Smooth muscle cell (in vitro differentiated cells): ENCODE data around the gene OMD. TPM values are rescaled to one million over a fixed set of nuclear protein-coding genes. Genes with fewer than 3 reads are reported as not detected.

Experiments
- DNase-seq: peaks from one replicate; lab custom pipeline; 2025; ENCODE audit not compliant: unreplicated experiment; lab: John Stamatoyannopoulos, UW
- H2AFZ ChIP-seq: fragments of 200-600 bp; sonication (generic); 2 replicates; pipeline ENCODE4 v1.6.0; 2016; ENCODE audit warnings: antibody characterized with exemption, low read depth, mild to moderate bottlenecking
- H3F3A ChIP-seq: fragments of 200-600 bp; sonication (generic); 2 replicates; pipeline ENCODE4 v1.6.0; 2017; ENCODE audit warnings: antibody characterized with exemption, low read depth
- H3K27ac ChIP-seq: fragments of 200-600 bp; sonication (generic); 2 replicates; pipeline ENCODE4 v1.5.1; 2016; ENCODE audit warnings: low read depth, mild to moderate bottlenecking
- H3K27me3 ChIP-seq: fragments of 200-600 bp; sonication (generic); 2 replicates; pipeline ENCODE4 v1.6.1; 2016; ENCODE audit warnings: low read depth, mild to moderate bottlenecking
- H3K36me3 ChIP-seq: fragments of 200-600 bp; sonication (generic); 2 replicates; pipeline ENCODE4 v1.5.1; 2016; ENCODE audit warnings: low read depth
- H3K4me1 ChIP-seq: fragments of 200-600 bp; sonication (generic); 2 replicates; pipeline ENCODE4 v1.5.1; 2016; ENCODE audit warnings: low read depth
- H3K4me2 ChIP-seq: fragments of 200-600 bp; sonication (generic); 2 replicates; pipeline ENCODE4 v1.6.0; 2016; ENCODE audit warnings: mild to moderate bottlenecking
- H3K4me3 ChIP-seq: fragments of 200-600 bp; sonication (generic); 2 replicates; pipeline ENCODE4 v1.5.1; 2016; ENCODE audit warnings: mild to moderate bottlenecking
- H3K79me2 ChIP-seq: fragments of 200-600 bp; sonication (generic); 2 replicates; pipeline ENCODE4 v1.6.0; 2016; ENCODE audit warnings: low read depth, mild to moderate bottlenecking
- H3K9ac ChIP-seq: fragments of 200-600 bp; sonication (generic); 2 replicates; pipeline ENCODE4 v1.6.0; 2016; ENCODE audit warnings: low read depth
- H3K9me3 ChIP-seq: fragments of 200-600 bp; sonication (generic); replicated peaks from 2 replicates; pipeline ENCODE4 v1.5.1; 2016; ENCODE audit warnings: low read depth
- H4K20me1 ChIP-seq: fragments of 200-600 bp; sonication (generic); 2 replicates; pipeline ENCODE4 v1.6.0; 2016; ENCODE audit warnings: low read depth
- CTCF ChIP-seq: fragments of 200-600 bp; sonication (generic); IDR thresholded peaks from 2 replicates; pipeline ENCODE4 v1.5.1; 2017; ENCODE audit warnings: borderline replicate concordance, mild to moderate bottlenecking, antibody characterized with exemption; ENCODE audit not compliant: insufficient read depth, poor library complexity, severe bottlenecking
- WGBS: methylation state at CpG from one replicate; pipeline ENCODE4 v1.1.7; 2016; ENCODE audit warnings: low lambda C conversion rate; 5-methylcytosine and 5-hydroxymethylcytosine counted together
- polyA plus RNA-seq: library from polyadenylated mRNA; unstranded; fragments of >200 nt; fragmentation: Nextera tagmentation; extraction: Ambion mirVana; gene quantifications from 2 replicates; pipeline ENCODE4 v1.2.1, GENCODE V29; 2016
- total RNA-seq: library from RNA; depleted of rRNA; stranded (reverse); fragments of >200 nt; gene quantifications from 2 replicates; pipeline ENCODE4 v1.2.3, GENCODE V29; 2014

Gene OMD
- total and polyA plus RNA-seq, 2 experiments from 2014 or later: not detected

GRCh38 chr9:92369075-92369474 lies 55.2 kb downstream of the OMD start:
- H3K4me2 ChIP-seq: no peak overlapping the region
- no peak for TF ChIP-seq CTCF
- H3K9me3 ChIP-seq: no peaks in the 10 kb centered on the region
- no peak overlapping the region for H3K27ac ChIP-seq
- no peaks in the 10 kb centered on the region for H3K27me3 ChIP-seq
- peaks cover 6% of the 10 kb centered on the region for H3K4me1 ChIP-seq
- 30% methylated on average over 2 of the region's 2 CpGs for WGBS
- no peak overlapping the region for H3K9ac ChIP-seq
- H3F3A ChIP-seq: no peaks in the 10 kb centered on the region
- DNase-seq: no peak
- peaks cover 3% of the 10 kb centered on the region for H3K79me2 ChIP-seq
- H3K36me3 ChIP-seq: peaks cover 7% of the 10 kb centered on the region
- no peak overlapping the region for H2AFZ ChIP-seq
- no peak overlapping the region for H3K4me3 ChIP-seq
- H4K20me1 ChIP-seq: no peaks in the 10 kb centered on the region

Other genes with a start within 250 kb of the OMD start
- 150 and 208 TPM in 2 replicates for gene IARS1, start 130.8 kb downstream of the OMD start, total RNA-seq
- 85.0 and 93.0 TPM in 2 replicates for gene IARS1, start 130.8 kb downstream of the OMD start, polyA plus RNA-seq
- gene NOL8, start 99.1 kb downstream of the OMD start, total RNA-seq: 13.0 and 21.3 TPM in 2 replicates
- 15.1 and 16.9 TPM in 2 replicates for gene NOL8, start 99.1 kb downstream of the OMD start, polyA plus RNA-seq
- 4.2 and 10.8 TPM in 2 replicates for gene CENPP, start 98.5 kb downstream of the OMD start, total RNA-seq
- gene CENPP, start 98.5 kb downstream of the OMD start, polyA plus RNA-seq: 12.1 and 17.5 TPM in 2 replicates
- gene OGN, start 19.9 kb downstream of the OMD start, total RNA-seq: 27.4 and 67.9 TPM in 2 replicates
- gene OGN, start 19.9 kb downstream of the OMD start, polyA plus RNA-seq: 11.2 and 27.8 TPM in 2 replicates
- gene ASPN, start 58.0 kb upstream of the OMD start, total RNA-seq: 17.0 and 42.9 TPM in 2 replicates
- 9.1 and 30.0 TPM in 2 replicates for gene ASPN, start 58.0 kb upstream of the OMD start, polyA plus RNA-seq
- 0.27 and 0.85 TPM in 2 replicates for gene ECM2, start 111.5 kb upstream of the OMD start, total RNA-seq
- 0.37 and 0.50 TPM in 2 replicates for gene ECM2, start 111.5 kb upstream of the OMD start, polyA plus RNA-seq
- gene IPPK, start 245.7 kb upstream of the OMD start, total RNA-seq: 20.6 and 22.1 TPM in 2 replicates
- gene IPPK, start 245.7 kb upstream of the OMD start, polyA plus RNA-seq: 9.4 and 13.1 TPM in 2 replicates